NCI-H2196 (cell line): ENCODE data around the gene TECPR1.

ENCODE experiments used
- DNase-seq: peaks from one replicate; lab custom pipeline; 2025; ENCODE audit not compliant: unreplicated experiment; lab: John Stamatoyannopoulos, UW

Gene TECPR1

DNA sequence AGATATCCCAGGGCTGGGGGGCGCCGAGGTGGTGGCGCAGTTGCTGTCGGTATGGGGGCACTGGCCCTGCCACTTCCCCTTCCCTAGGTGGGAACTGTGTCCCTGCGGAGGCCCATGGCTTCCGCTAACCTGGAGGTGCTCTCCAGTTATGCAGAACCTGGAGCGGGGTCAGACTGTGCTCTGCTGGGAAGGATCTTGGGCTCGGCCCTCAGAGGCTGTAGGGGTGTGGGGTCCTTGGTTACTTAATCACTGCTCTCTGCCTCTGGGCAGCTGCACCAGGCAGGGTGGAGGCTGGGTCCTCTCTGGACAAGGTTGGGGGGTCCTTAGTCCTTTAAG, 31.8 kb upstream of the TECPR1 start:
- DNase-seq: no peak

GRCh38 chr7:98283127-98283886, 31.3 kb upstream of the TECPR1 start:
- no peak for DNase-seq

DNA sequence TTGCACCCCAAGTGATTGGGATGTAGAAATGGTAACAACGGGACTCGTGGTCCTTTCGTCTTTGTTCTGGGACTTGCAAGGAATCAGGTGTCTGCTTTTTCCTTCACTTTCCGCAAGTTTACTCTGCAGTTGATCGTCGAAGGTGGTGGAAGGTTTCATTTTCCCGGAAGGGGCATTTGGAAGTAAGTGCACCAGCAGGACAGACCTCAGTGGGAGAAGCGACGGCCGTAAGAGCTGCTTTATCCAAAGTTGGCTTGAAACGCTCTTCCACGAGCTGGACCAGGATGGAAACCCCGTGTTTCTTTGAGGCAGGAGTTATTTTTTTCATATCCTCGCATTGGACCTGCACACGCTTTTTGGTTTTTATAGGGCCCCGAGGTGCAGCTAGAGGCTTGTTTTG, 30.7 kb upstream of the TECPR1 start:
- no peak for DNase-seq

- no peak for DNase-seq
Measured at GRCh38 chr7:98281757-98282606, 29.9 kb upstream of the TECPR1 start.

GRCh38 chr7:98280791-98281756, 29.0 kb upstream of the TECPR1 start, which contains the start of gene BRI3:
Gene BRI3, plus strand, starts transcription at chr7:98281686. Its CDS starts 110 bp downstream, at chr7:98281796.
- peak; percentile 88 for DNase-seq

DNA sequence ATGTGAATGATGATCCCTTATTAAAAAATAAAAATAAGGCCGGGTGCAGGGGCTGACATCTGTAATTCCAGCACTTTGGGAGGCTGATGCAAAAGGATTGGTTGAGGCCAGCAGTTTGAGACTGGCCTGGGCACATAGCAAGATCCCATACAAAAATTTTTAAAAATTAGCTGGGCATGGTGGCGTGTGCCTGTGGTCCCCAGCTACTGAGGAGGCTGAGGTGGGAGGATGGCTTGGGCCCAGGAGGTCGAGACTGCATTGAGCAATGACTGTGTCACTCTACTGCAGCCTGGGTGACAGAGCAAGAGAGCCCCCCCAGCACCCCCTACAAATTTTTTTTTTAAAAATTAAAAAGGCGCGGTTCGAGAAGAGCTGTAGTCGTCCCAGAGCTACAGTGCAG, 28.3 kb upstream of the TECPR1 start:
- DNase-seq: no peak

- DNase-seq: peak; percentile 33
Measured at GRCh38 chr7:98278936-98279335, 26.9 kb upstream of the TECPR1 start.

DNA sequence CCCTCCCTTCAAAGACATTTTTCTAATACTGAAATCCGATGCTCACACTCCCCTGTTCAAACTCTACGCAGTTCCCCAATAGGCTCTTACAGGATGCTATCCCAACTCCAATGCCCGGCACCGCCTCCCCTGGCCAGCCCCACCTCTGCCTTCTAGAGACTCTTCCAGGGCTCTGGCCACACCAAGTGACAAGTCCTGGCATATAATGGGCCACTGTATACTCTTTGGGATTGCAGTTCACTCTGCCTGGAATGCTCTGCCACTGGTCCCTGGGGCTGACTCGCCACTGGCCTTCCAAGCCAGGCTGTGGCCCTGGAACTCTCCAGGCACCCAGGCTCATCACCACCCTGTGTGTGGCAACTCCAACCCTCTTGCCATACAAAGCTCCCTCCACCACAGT, 26.4 kb upstream of the TECPR1 start:
- DNase-seq: peak; percentile 24

DNA sequence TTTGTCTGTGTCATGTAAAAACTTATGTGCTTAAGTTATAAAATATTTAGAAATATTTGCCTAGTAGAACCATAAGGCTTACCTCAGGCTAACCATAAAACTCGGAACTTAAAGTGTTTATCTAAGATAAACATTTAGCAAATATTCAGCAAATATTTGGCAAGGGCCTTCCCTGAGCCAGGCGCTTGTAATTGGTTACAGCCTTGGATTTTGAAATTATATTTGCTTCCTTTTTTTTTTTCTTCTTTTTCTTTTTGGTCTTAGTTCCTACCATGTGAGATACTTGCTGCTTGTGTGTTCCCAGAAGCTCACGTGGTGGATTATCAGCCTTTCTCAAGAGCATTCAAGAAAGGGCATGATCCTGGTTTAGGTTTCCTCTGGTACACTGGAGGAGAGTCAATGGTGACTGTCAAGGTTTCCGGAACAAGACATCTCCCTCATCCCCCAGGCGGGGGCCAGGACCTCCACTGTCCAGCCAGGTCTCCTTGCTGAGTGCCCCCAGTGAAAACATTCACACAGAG, 24.3 kb upstream of the TECPR1 start:
- DNase-seq: no peak

- DNase-seq: no peak
Measured at GRCh38 chr7:98267303-98267702, 15.3 kb upstream of the TECPR1 start.

GRCh38 chr7:98266840-98267239, 14.8 kb upstream of the TECPR1 start:
- no peak for DNase-seq

DNA sequence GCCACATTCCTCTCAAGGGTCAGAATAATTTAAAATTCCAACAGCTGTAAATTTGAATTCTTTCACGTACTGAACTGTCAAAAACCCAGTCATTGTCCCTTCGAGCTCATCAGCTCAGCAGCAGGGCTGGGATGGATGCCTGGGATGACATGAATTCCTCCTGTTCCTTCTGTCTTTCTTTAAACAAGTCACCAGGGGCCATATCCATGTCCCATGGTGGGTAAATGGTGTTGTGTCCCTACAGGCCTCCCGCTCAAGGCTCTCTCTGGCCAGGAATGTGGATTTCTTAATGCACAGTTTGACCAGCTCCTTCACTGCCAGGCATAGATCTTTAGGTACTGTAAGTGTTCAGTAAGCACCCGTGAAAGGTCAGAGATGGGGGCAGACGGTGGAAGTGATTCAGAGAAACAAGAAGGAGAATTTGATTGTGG, 13.8 kb upstream of the TECPR1 start:
- DNase-seq: no peak

GRCh38 chr7:98257701-98258100, 5.7 kb upstream of the TECPR1 start:
- DNase-seq: no peak

GRCh38 chr7:98256431-98256830, 4.4 kb upstream of the TECPR1 start:
- no peak for DNase-seq

- no peak for DNase-seq
Measured at GRCh38 chr7:98254951-98255610, 3.0 kb upstream of the TECPR1 start.

- DNase-seq: no peak
Measured at GRCh38 chr7:98254516-98254915, 2.5 kb upstream of the TECPR1 start.

GRCh38 chr7:98252425-98253054, 508 bp upstream of the TECPR1 start:
- no peak for DNase-seq

DNA sequence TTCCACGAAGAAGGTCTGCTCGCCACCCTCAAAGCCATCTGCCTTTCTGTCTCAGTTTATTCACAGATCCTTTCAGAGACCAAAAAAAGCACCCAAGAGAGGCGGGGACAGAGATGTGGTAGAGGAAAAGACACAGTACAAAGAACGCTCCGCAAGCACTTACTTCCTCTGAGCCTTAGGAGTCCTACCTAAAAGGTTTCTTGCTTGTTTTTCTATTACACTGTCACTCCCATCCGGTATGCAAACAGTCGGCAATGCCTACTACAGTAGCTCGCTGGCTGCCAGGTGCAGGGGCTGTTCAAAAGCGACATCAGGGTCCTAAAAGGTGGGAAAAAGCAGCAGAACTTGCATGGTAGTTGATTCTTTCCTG, 816 bp downstream of the TECPR1 start:
- DNase-seq: no peak

GRCh38 chr7:98250789-98251188, 1.2 kb downstream of the TECPR1 start:
- DNase-seq: no peak

GRCh38 chr7:98249106-98249505, 2.9 kb downstream of the TECPR1 start:
- DNase-seq: no peak
